GM21390 (cell line): ENCODE data around the gene HMCN2.

Experiments used
- ATAC-seq: cut with Tn5 transposase; IDR thresholded peaks from one replicate; pipeline ENCODE4 v1.9.1; 2021; ENCODE audit not compliant: unreplicated experiment

Gene HMCN2

DNA sequence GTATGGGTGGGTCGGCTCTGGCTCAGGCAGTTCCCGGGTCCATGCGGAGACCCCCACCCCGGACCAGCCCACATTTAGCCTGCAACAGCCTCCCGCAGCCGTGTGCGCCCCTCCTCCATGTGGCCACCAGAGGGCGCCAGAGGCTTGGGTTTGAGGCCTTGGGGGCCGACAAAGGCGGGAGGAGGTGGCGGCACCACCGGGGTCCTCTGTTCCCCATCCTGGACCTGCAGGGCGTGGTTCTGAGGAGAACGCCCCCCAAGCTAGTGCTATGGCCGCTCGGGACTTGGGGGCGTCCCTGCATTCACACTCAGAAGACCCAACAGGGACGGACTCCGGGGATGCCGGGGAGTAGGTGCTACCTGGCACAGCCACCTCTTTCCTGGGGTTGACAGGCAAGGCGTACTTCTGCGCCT, 195.7 kb downstream of the HMCN2 start:
- ATAC-seq, result no peak

DNA sequence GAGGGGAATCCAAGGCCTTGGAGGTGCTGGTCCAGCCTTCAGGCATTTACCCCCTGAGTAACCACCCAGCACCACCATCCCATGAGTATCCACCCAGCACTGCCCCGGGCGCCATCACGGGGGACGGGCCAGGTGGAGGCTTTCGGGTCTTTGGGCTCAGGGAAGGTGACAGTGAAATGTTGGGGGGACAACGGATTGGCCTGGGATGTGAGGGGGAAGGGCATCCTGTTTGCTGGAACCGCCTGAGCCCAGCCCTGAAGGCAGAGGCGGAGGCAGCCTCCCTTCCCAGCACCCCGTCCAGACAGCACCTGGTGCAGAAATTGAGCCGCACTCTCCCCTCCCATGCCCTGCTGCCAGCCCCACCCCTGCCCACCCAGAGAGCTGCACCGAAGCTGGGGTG, 196.2 kb downstream of the HMCN2 start:
- ATAC-seq, result no peak

DNA sequence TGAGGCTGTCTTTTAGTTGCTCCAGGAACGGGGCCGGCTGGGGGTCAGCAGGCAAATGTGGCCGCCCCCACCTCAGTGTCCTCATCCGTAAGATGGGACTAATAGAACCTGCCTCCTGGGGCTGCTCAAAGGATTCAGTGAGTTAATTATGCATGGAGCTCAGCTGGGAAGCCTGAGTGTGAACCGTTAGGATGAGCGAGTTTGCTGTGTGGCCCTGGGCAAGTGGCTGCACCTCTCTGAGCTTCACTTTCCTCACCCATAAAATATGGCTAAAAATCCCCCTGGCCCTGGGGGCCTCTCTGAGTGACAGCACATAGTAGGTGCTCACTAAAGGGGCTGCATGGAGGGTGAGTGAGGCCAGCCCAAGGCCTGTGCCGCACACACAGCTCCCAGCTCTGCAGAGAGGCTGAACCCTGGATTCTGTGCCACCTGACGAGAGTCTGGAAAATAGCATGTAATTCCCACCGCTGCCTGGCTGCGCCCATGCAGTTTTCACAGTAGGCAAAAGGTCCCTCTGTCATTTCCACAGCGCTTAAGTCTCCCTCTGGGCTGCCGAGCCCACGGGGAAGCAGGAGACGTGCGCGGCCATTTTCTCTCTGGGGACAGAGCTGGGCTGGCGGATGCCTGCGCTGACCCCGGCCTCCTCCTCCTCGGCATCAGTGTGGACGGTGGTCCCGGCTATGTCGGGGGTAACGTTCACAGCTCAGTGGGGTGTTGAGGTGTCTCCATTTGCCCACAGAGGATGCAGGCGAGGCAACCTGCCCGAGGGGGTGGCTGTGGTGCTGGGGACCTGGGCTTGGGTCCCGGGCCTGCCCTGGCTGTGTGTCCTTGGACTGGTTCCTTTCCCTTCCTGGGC, 197.4 kb downstream of the HMCN2 start:
- ATAC-seq, result no peak

GRCh38 chr9:130463763-130464745, 198.5 kb downstream of the HMCN2 start:
- ATAC-seq, result no peak

GRCh38 chr9:130465383-130466096, 200.0 kb downstream of the HMCN2 start:
- no peak for ATAC-seq

- ATAC-seq, result no peak
Observed at GRCh38 chr9:130466537-130467217, 201.1 kb downstream of the HMCN2 start.

- ATAC-seq, result no peak
Observed at GRCh38 chr9:130467316-130467715, 201.8 kb downstream of the HMCN2 start.

DNA sequence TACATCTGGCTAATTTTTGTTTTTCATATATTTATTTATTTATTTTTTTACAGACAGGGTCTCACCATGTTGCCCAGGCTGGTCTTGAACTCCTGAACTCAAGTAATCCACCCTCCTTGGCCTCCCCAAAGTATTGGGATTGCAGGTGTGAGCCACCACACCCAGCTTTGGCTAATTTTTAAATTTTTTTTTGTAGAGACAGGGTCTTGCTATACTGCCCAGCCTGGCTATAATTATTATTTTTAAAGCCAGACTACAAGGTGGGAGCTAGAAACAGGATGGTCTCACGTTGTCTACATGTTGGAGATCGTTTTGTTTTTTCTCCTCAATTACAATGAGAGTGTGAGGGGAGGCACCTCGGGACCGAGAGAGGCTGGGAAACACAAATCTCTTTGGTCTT, 203.0 kb downstream of the HMCN2 start:
- no peak for ATAC-seq

- ATAC-seq, result no peak
Observed at GRCh38 chr9:130470269-130470668, 204.7 kb downstream of the HMCN2 start.

DNA sequence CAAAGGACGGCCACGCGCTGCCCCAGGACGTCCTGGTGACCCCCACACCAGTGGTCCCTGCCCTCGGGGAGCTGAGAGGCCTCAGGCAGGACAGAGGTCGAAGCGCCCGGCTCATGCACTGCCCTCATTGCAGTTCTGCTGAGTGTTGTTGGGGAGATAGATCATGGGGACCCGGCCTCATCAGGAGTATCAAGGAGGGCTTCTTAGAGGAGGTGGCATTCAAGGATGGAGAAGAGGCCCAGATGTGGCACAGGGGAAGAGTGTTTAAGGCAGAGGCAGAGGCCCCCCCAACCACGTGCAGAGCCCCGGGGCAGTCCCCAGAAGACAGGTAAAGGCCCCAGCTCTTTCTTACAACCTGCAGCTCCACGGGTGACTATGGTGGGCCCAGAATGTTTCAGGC, 205.4 kb downstream of the HMCN2 start:
- ATAC-seq, result no peak

DNA sequence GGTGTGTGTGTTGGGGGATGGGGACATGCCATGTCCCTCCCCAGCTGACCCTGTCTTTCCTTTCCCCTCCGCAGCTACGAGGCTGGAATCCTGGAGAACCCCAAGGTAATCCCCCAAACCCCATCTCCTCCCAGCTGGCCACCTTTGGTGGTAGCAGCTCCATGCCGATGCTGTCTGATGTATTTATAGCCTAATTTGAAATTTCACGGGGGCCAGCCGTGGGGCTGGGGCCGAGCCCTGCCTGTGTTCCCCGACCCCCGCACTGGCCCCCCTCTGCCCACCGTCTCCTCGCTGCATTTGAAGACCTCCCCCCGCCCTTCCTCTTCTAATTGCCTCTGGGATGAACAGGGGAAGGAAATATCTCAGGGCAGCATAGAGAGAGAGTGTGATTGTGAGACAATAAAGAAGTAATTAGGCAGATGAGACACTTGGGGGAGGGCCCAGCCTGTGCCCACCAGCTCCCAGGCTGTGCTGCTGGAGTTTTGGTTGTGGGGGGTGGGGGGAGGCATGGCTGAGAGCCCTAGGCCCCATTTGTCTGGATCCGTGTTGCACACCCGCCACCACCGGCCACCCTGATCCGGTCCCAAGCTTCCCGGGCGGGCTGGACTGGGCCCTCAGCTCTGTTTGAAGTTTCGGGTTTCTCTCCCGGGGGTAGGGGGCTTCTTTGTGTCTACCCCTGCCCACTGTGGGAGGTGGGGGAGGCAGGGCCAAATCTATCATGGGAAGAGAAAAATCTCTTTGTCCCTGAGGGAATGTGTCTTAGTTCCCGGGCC, 206.0 kb downstream of the HMCN2 start:
- ATAC-seq, result no peak

GRCh38 chr9:130472184-130472705, 206.7 kb downstream of the HMCN2 start:
- ATAC-seq, result no peak

GRCh38 chr9:130473009-130473408, 207.4 kb downstream of the HMCN2 start:
- ATAC-seq, result no peak

GRCh38 chr9:130473566-130473965, 208.0 kb downstream of the HMCN2 start:
- ATAC-seq, result no peak

DNA sequence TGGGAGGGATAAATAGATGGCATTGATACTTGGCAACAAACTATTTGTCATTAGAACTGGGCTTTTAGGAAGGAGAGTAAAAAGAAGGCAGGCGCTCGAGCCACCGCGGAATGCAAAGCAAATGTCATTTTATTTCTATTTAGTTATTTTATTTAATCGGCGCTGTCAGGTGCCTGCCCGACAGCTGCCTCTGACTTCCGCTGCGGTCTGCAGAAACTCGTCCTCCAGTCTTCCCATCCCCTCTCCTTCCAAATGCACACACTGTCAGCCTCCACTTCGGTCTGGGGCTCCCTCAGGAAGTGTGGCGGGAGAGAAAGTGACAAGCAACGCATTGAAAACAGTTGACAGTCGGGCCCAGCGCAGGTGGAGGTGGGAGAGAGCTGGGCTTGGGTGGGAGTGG, 208.5 kb downstream of the HMCN2 start:
- no peak for ATAC-seq

DNA sequence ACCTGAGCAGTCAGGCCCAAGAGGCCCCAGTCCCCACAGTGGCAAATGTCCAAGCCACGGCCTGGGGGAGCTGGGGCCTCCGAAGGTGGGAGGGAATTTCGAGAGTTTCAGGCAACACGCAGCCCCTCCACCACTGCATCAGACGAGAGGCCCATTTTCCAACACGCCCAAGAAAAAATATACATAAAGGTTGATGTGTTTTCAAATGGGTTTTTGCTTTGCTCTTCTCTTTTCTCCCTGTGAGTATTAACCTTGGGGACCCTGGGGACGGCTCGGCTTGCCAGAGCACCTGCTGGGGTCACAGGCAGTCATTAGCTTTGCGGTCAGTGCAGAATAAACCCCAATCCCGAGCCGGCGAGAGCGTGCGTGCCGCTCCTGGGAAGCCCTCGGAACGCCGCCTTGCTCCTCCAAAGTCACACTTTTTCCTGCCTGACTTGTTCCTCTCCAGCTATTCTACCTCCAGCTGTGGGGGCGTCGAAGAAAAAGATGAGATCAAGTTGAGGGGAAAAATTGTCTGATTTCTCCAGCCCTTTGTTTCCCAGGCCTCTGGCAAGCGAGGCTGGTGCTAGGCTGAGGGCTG, 210.7 kb downstream of the HMCN2 start:
- ATAC-seq, result no peak

DNA sequence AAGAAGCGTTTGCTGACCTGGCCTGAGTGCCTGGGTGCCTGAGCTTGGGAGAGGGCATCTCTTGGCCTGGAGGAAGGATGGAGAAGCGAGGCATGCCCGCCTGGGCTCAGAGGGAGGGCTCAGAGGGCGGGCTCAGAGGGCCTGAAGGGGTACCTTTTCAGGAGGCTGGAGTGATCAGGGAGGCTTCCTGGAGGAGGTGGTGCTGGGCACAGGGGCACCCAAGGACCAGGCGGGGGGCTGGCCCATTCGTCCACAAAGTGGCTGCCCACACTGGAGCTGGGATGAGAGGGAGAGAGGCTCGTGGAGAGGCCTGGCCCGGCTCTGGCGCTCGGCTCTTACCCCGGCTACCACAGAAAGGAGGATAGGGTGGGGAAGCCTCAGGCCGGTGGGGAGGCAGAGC, 212.0 kb downstream of the HMCN2 start:
- no peak for ATAC-seq

DNA sequence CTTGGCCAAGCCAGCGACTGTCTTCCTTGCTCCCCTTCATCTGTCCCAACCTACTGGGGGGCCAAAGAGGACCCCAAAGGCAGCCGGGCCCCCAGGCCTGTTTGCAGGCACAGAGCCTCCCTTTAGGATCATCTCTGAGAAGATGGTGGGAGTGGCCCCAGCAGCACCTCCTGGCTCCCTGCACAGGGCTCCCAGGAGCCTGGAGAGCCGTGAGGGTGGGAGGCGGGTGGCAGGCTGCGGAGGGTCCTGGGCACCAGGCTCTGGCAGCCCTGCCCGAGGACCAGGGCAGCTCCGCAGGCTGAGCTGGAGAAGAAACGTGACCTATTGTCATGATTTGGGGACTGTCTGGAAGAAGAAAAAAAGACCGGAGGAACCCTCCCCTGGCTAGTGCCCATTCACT, 212.6 kb downstream of the HMCN2 start:
- ATAC-seq, result no peak
